ENCODE data around the gene PAK1. TPM values are rescaled to one million over a fixed set of nuclear protein-coding genes. Genes with fewer than 3 reads are reported as not detected.

PAK1 gene
- total RNA-seq, 2 experiments from 2014 or later = 77.2 to 83.6 TPM

GRCh38 chr11:77418971-77419597, 54.8 kb downstream of the PAK1 start:
- ATAC-seq (ENCODE audit: low read depth) (no peak), DNase-seq (no peak)
- POLR2A ChIA-PET = interaction anchor here (0.6 kb wide), 1 partner anchor 42 kb away, joined by 4 read pairs; no protein-coding TSS in a partner anchor
- H3K27ac Mint-ChIP-seq = no peak overlapping the region
- H3K36me3 Mint-ChIP-seq = peaks cover 7% of the 10 kb centered on the region
- no peak overlapping the region for H3K4me3 Mint-ChIP-seq
- no peaks in the 10 kb centered on the region for H3K27me3 Mint-ChIP-seq
- H3K4me1 Mint-ChIP-seq = peaks cover 7% of the 10 kb centered on the region
- H3K9me3 Mint-ChIP-seq = no peaks in the 10 kb centered on the region

- DNase-seq = no peak
- H3K27me3 Mint-ChIP-seq = no peaks in the 10 kb centered on the region
- POLR2A ChIA-PET = no interaction called here
- no peak for ATAC-seq (ENCODE audit: low read depth)
- peaks cover 11% of the 10 kb centered on the region for H3K4me1 Mint-ChIP-seq
- no peak overlapping the region for H3K27ac Mint-ChIP-seq
- no peaks in the 10 kb centered on the region for H3K9me3 Mint-ChIP-seq
- H3K4me3 Mint-ChIP-seq = no peak overlapping the region
- H3K36me3 Mint-ChIP-seq = peaks cover 7% of the 10 kb centered on the region
Measured at GRCh38 chr11:77418155-77418970, 55.5 kb downstream of the PAK1 start.

DNA sequence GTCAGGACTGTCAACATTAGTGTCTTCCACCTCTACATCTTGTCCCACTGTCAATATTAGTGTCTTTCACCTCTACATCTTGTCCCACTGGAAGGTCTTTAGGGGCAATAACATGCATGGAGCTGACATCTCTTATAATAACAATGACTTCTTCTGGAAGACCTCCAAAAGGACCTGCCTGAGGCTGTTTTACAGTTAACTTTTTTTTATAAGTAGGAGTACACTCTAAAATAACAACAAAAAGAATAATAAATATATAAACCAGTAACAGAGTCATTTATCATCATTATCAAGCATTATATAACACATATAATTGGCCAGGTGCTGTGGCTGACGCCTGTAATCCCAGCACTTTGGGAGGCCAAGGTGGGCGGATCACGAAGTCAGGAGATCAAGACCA, 57.5 kb downstream of the PAK1 start:
- POLR2A ChIA-PET = no interaction called here
- ATAC-seq (ENCODE audit: low read depth) (no peak), DNase-seq (no peak)
- no peak overlapping the region for H3K4me3 Mint-ChIP-seq
- H3K27ac Mint-ChIP-seq = no peak overlapping the region
- H3K4me1 Mint-ChIP-seq = peaks cover 20% of the 10 kb centered on the region
- H3K36me3 Mint-ChIP-seq = peaks cover 6% of the 10 kb centered on the region
- H3K9me3 Mint-ChIP-seq = no peaks in the 10 kb centered on the region
- H3K27me3 Mint-ChIP-seq = no peaks in the 10 kb centered on the region

DNA sequence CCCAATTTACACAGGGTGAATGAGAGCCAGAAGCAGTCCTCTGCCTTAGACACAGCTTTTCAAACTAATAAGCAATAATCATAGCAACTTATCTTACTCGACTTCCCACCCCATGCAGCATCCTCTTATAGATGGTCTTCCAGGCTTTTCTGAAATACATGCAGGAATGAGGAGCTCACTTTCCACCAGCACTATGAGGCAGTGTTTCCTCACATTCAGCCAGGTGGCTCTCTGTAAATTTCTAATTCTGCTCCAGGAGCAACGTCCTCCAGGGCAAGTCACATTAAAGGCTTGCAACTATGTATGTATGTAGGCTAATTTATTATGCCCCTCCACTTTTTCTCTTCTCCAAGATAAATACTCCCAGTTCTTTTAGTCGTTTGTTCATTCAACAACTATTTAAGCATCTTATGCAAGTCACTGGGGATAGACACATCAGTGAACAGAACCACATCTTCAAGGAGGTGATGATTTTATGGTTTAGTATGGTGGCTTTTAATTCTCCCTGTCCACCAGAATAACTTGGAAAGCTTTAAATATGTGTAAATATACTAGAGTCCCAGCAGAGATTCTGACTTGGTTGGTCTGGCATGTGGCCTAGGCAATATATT, 59.9 kb downstream of the PAK1 start:
- Mint-ChIP-seq H3K9me3 (no peaks in the 10 kb centered on the region), H3K27me3 (no peaks in the 10 kb centered on the region), H3K27ac (no peak overlapping the region), H3K4me3 (no peak overlapping the region), H3K4me1 (peaks cover 41% of the 10 kb centered on the region), H3K36me3 (peaks cover 9% of the 10 kb centered on the region)
- no peak for ATAC-seq (ENCODE audit: low read depth)
- POLR2A ChIA-PET = interaction anchor here (0.6 kb wide), 1 partner anchor 33 kb away, joined by 5 read pairs; no protein-coding TSS in a partner anchor
- DNase-seq = no peak

DNA sequence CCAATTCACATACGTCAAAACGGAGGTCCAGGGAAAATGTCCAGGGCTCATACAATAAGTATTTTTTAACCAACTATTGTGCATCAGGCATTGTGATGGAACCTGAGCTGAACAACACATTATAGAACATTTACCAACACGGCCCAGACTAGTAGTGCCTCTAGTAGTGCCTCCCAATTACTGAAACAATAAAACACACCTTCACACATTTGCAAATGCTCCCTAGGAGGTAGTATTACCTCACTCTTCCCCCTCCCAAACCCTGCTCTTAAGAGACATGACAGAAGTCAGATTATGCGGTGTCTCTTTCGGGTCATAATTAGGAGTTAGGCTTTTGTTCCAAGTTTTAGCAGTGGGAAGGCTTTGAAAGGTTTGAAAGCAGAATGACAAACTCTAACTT, 61.1 kb downstream of the PAK1 start:
- Mint-ChIP-seq H3K4me1 (peaks cover 44% of the 10 kb centered on the region), H3K36me3 (peaks cover 19% of the 10 kb centered on the region), H3K9me3 (no peaks in the 10 kb centered on the region), H3K27ac (no peak overlapping the region), H3K4me3 (peak overlapping the region; percentile 26), H3K27me3 (no peaks in the 10 kb centered on the region)
- POLR2A ChIA-PET = interaction anchor here (1.4 to 1.8 kb wide), 2 partner anchors 58 to 61 kb away, joined by 8 to 14 read pairs; partner anchors contain the start of gene PAK1
- no peak for ATAC-seq (ENCODE audit: low read depth)
- no peak for DNase-seq

DNA sequence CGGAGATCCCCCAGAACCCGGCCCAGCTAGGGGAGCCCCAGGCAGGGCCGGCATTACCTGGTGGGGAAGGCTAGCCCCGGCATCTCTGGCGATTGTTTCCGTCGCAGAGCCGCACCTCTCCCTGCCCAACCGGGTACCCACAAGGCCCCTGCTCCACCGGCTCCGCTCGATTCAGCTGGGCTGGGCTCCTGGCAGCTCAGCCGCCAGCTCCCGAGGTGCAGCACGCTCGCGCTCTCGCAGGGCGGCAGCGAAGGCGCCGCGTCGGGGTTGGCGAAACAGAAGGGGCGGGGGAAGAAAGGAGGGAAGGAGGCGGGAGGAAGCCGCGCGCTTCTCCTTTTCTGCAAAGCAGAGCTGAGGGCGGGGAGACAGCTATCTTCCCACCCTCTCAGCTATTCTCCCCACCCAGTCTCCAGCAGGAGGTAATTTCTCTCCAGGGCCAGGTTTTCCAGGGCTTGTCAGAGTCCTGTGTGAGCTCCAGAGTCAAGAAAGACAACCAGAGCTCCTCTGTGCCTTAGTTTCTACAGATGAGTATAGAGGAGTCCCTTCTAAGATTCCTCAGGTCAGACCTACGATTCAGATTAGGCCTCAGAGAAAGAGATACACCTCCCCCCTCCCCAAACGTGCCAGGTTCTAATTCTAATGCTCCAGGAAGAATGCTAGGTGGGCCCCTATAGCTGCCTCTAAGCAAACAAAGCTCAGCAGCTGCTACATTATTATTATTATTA, 62.0 kb downstream of the PAK1 start:
- peaks cover 21% of the 10 kb centered on the region for H3K36me3 Mint-ChIP-seq

GRCh38 chr11:77411137-77411707, 62.7 kb downstream of the PAK1 start:
- Mint-ChIP-seq H3K4me1 (peaks cover 49% of the 10 kb centered on the region), H3K4me3 (peak overlapping the region; percentile 95), H3K27me3 (no peaks in the 10 kb centered on the region), H3K27ac (peak overlapping the region; percentile 93), H3K36me3 (peaks cover 21% of the 10 kb centered on the region), H3K9me3 (no peaks in the 10 kb centered on the region)
- POLR2A ChIA-PET = interaction anchor here (0.6 to 1.8 kb wide), 5 partner anchors 60 to 579 kb away, joined by 3 to 14 read pairs (median 6); partner anchors contain the start of gene PAK1
- DNase-seq = no peak
- ATAC-seq (ENCODE audit: low read depth) = peak; percentile 49

More for the DNA sequence above, 62.0 kb downstream of the PAK1 start:
- Mint-ChIP-seq H3K9me3 (no peaks in the 10 kb centered on the region), H3K4me1 (peaks cover 49% of the 10 kb centered on the region), H3K4me3 (peak overlapping the region; percentile 95), H3K27me3 (no peaks in the 10 kb centered on the region), H3K27ac (peak overlapping the region; percentile 93)
- POLR2A ChIA-PET = interaction anchor here (0.6 to 1.8 kb wide), 5 partner anchors 59 to 578 kb away, joined by 3 to 14 read pairs (median 6); partner anchors contain the start of gene PAK1
- DNase-seq = peak; percentile 83
- ATAC-seq (ENCODE audit: low read depth) = peak; percentile 97

- ATAC-seq (ENCODE audit: low read depth) = no peak
- POLR2A ChIA-PET = interaction anchor here (1.7 kb wide), 1 partner anchor 225 kb away, joined by 6 read pairs; no protein-coding TSS in a partner anchor
- H3K4me1 Mint-ChIP-seq = peaks cover 49% of the 10 kb centered on the region
Measured at GRCh38 chr11:77410076-77410827, 63.6 kb downstream of the PAK1 start.

GRCh38 chr11:77409046-77409445, 64.8 kb downstream of the PAK1 start:
- POLR2A ChIA-PET = no interaction called here
- no peak overlapping the region for H3K27ac Mint-ChIP-seq
- H3K27me3 Mint-ChIP-seq = no peaks in the 10 kb centered on the region
- H3K9me3 Mint-ChIP-seq = no peaks in the 10 kb centered on the region
- H3K36me3 Mint-ChIP-seq = peaks cover 21% of the 10 kb centered on the region
- peaks cover 49% of the 10 kb centered on the region for H3K4me1 Mint-ChIP-seq
- no peak for DNase-seq
- H3K4me3 Mint-ChIP-seq = no peak overlapping the region
- no peak for ATAC-seq (ENCODE audit: low read depth)

More at GRCh38 chr11:77410076-77410827, 63.6 kb downstream of the PAK1 start:
- Mint-ChIP-seq H3K36me3 (peaks cover 21% of the 10 kb centered on the region), H3K27ac (peak overlapping the region; percentile 19), H3K4me3 (peak overlapping the region; percentile 95), H3K27me3 (no peaks in the 10 kb centered on the region), H3K9me3 (no peaks in the 10 kb centered on the region)
- DNase-seq = no peak

GRCh38 chr11:77407613-77408012, 66.3 kb downstream of the PAK1 start:
- H3K9me3 Mint-ChIP-seq = no peaks in the 10 kb centered on the region
- DNase-seq (no peak), ATAC-seq (ENCODE audit: low read depth) (no peak)
- H3K36me3 Mint-ChIP-seq = peaks cover 34% of the 10 kb centered on the region
- no peak overlapping the region for H3K27ac Mint-ChIP-seq
- peaks cover 53% of the 10 kb centered on the region for H3K4me1 Mint-ChIP-seq
- no peak overlapping the region for H3K4me3 Mint-ChIP-seq
- POLR2A ChIA-PET = no interaction called here
- no peaks in the 10 kb centered on the region for H3K27me3 Mint-ChIP-seq

DNA sequence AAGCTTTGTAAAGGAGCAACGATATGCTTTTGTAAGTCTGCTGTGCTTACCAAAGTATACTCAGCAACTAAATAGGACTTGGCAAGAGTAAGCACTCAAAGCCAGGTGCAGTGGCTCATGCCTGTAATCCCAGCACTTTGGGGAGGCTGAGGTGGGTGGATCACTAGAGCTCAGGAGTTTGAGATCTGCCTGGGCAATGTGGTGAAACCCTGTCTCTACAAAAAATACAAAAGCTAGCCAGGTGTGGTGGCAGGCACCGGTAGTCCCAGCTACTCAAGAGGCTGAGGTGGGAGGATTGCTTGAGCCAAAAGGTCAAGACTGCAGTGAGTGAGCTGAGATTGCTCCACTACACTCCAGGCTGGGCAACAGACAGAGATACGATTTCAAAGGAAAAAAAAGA, 67.5 kb downstream of the PAK1 start:
- H3K36me3 Mint-ChIP-seq = peaks cover 41% of the 10 kb centered on the region
- POLR2A ChIA-PET = interaction anchor here (0.9 kb wide), 1 partner anchor 45 kb away, joined by 3 read pairs; no protein-coding TSS in a partner anchor
- ATAC-seq (ENCODE audit: low read depth) (no peak), DNase-seq (no peak)
- H3K27me3 Mint-ChIP-seq = no peaks in the 10 kb centered on the region
- H3K4me3 Mint-ChIP-seq = no peak overlapping the region
- H3K9me3 Mint-ChIP-seq = no peaks in the 10 kb centered on the region
- H3K4me1 Mint-ChIP-seq = peaks cover 57% of the 10 kb centered on the region
- H3K27ac Mint-ChIP-seq = no peak overlapping the region

GRCh38 chr11:77403211-77403610, 70.7 kb downstream of the PAK1 start:
- no peak for DNase-seq
- peaks cover 1% of the 10 kb centered on the region for H3K9me3 Mint-ChIP-seq
- H3K4me1 Mint-ChIP-seq = peaks cover 37% of the 10 kb centered on the region
- no peak for ATAC-seq (ENCODE audit: low read depth)
- no peak overlapping the region for H3K27ac Mint-ChIP-seq
- no peaks in the 10 kb centered on the region for H3K27me3 Mint-ChIP-seq
- H3K4me3 Mint-ChIP-seq = no peak overlapping the region
- POLR2A ChIA-PET = no interaction called here
- H3K36me3 Mint-ChIP-seq = peaks cover 37% of the 10 kb centered on the region
